H1 (cell line): Measurements from ENCODE around the gene PSMC3IP. TPM values are rescaled to one million over a fixed set of nuclear protein-coding genes. Genes with fewer than 3 reads are reported as not detected.

Source experiments
- HDAC2 ChIP-seq, 2 experiments: fragments of 300-600 bp in 1 of 2; sonication (generic) in 1 of 2; IDR thresholded peaks; 2 replicates each; pipeline ENCODE4 v1.6.1; 2011 to 2012; ENCODE audit warnings: low read depth in 2 of 2, low read length in 2 of 2, mild to moderate bottlenecking in 2 of 2, moderate library complexity in 2 of 2, borderline replicate concordance in 1 of 2, inconsistent platforms in 1 of 2
- MAFK ChIP-seq: IDR thresholded peaks from 2 replicates; pipeline ENCODE4 v1.6.1; 2012; ENCODE audit warnings: low read depth, mild to moderate bottlenecking, improper control_type of control experiment, low read length
- MAX ChIP-seq: IDR thresholded peaks from 2 replicates; pipeline ENCODE4 v1.6.1; 2012; ENCODE audit warnings: inconsistent platforms
- PHF8 ChIP-seq: fragments of 200-600 bp; sonication (generic); conservative IDR thresholded peaks from 2 replicates; pipeline ENCODE4 v1.7.1; 2012; ENCODE audit warnings: low read depth, mild to moderate bottlenecking, inconsistent platforms, low read length, moderate library complexity
- POLR2A ChIP-seq, 2 experiments: IDR thresholded peaks; 1 replicate in 1 of 2; 2 replicates in 1 of 2; pipeline ENCODE4 v1.6.1; 2011; ENCODE audit warnings: low read depth in 2 of 2, low read length in 2 of 2, mild to moderate bottlenecking in 2 of 2; ENCODE audit errors: control extremely low read depth in 1 of 2
- SIX5 ChIP-seq: IDR thresholded peaks from 2 replicates; pipeline ENCODE4 v1.6.1; 2011; ENCODE audit warnings: mild to moderate bottlenecking, low read depth, low read length
- TAF7 ChIP-seq: optimal IDR thresholded peaks from 2 replicates; pipeline ENCODE3; 2011; ENCODE audit warnings: low read depth, mild to moderate bottlenecking, inconsistent platforms, low read length, moderate library complexity, borderline replicate concordance
- YY1 ChIP-seq: IDR thresholded peaks from 2 replicates; pipeline ENCODE4 v1.6.1; 2011; ENCODE audit warnings: low read depth, mild to moderate bottlenecking, low read length
- polyA plus RNA-seq, 7 experiments: library from polyadenylated mRNA; depleted of rRNA in 3 of 7; stranded (reverse) in 5 of 7; unstranded in 2 of 7; fragments of >200 nt in 5 of 7; fragments of 200-250 nt in 2 of 7; gene quantifications; 1 replicate in 5 of 7; 2 replicates in 1 of 7; 4 replicates in 1 of 7; pipeline versions ENCODE4 v1.2.1 to v1.2.3, GENCODE V29; 2011 to 2013; ENCODE audit warnings: missing spikeins in 2 of 7, mixed read lengths in 2 of 7
- total RNA-seq: library from RNA; stranded (reverse); fragmentation: NEBNext Ultra II Directional; extraction: Animal tissue kit (Norgen Biotek cat#: 25700); gene quantifications from 2 replicates; pipeline ENCODE4 v1.2.1, GENCODE V29; 2021
- TF ChIP-seq, protein P1 (sequence below): fragments of 300-600 bp; sonication (generic); IDR thresholded peaks from 2 replicates; pipeline ENCODE4 v1.7.1; 2012; ENCODE audit warnings: low read length, moderate library complexity, mild to moderate bottlenecking, inconsistent platforms; ENCODE audit not compliant: insufficient replicate concordance

Gene PSMC3IP
- total and polyA plus RNA-seq, 2 of the 8 experiments (the other 6 are each of a cell fraction or from before 2014, with no cell fraction given) = 11.5 to 21.9 TPM

GRCh38 chr17:42536372-42537155 is 41.0 kb downstream of the PSMC3IP start (continued):
- TF ChIP-seq SIX5 (no peak), MAX (peak; percentile 63; the same call in 1 of the 2 replicates), TAF7 (no peak), MAFK (no peak), YY1 (no peak), PHF8 (no peak; the same call in 1 of the 2 replicates), HDAC2 (IDR thresholded peaks at IDR 0.05; ENCODE audit: borderline replicate concordance in 1 of 2, low read depth in 2 of 2, low read length in 2 of 2) (no peak), POLR2A (IDR thresholded peaks at IDR 0.05; ENCODE audit: control extremely low read depth in 1 of 2, low read depth in 2 of 2, low read length in 2 of 2) (peak in 1 of 2 experiments; percentile 61; a peak in 1 of 3 replicates)
- TF ChIP-seq, protein P1, sequence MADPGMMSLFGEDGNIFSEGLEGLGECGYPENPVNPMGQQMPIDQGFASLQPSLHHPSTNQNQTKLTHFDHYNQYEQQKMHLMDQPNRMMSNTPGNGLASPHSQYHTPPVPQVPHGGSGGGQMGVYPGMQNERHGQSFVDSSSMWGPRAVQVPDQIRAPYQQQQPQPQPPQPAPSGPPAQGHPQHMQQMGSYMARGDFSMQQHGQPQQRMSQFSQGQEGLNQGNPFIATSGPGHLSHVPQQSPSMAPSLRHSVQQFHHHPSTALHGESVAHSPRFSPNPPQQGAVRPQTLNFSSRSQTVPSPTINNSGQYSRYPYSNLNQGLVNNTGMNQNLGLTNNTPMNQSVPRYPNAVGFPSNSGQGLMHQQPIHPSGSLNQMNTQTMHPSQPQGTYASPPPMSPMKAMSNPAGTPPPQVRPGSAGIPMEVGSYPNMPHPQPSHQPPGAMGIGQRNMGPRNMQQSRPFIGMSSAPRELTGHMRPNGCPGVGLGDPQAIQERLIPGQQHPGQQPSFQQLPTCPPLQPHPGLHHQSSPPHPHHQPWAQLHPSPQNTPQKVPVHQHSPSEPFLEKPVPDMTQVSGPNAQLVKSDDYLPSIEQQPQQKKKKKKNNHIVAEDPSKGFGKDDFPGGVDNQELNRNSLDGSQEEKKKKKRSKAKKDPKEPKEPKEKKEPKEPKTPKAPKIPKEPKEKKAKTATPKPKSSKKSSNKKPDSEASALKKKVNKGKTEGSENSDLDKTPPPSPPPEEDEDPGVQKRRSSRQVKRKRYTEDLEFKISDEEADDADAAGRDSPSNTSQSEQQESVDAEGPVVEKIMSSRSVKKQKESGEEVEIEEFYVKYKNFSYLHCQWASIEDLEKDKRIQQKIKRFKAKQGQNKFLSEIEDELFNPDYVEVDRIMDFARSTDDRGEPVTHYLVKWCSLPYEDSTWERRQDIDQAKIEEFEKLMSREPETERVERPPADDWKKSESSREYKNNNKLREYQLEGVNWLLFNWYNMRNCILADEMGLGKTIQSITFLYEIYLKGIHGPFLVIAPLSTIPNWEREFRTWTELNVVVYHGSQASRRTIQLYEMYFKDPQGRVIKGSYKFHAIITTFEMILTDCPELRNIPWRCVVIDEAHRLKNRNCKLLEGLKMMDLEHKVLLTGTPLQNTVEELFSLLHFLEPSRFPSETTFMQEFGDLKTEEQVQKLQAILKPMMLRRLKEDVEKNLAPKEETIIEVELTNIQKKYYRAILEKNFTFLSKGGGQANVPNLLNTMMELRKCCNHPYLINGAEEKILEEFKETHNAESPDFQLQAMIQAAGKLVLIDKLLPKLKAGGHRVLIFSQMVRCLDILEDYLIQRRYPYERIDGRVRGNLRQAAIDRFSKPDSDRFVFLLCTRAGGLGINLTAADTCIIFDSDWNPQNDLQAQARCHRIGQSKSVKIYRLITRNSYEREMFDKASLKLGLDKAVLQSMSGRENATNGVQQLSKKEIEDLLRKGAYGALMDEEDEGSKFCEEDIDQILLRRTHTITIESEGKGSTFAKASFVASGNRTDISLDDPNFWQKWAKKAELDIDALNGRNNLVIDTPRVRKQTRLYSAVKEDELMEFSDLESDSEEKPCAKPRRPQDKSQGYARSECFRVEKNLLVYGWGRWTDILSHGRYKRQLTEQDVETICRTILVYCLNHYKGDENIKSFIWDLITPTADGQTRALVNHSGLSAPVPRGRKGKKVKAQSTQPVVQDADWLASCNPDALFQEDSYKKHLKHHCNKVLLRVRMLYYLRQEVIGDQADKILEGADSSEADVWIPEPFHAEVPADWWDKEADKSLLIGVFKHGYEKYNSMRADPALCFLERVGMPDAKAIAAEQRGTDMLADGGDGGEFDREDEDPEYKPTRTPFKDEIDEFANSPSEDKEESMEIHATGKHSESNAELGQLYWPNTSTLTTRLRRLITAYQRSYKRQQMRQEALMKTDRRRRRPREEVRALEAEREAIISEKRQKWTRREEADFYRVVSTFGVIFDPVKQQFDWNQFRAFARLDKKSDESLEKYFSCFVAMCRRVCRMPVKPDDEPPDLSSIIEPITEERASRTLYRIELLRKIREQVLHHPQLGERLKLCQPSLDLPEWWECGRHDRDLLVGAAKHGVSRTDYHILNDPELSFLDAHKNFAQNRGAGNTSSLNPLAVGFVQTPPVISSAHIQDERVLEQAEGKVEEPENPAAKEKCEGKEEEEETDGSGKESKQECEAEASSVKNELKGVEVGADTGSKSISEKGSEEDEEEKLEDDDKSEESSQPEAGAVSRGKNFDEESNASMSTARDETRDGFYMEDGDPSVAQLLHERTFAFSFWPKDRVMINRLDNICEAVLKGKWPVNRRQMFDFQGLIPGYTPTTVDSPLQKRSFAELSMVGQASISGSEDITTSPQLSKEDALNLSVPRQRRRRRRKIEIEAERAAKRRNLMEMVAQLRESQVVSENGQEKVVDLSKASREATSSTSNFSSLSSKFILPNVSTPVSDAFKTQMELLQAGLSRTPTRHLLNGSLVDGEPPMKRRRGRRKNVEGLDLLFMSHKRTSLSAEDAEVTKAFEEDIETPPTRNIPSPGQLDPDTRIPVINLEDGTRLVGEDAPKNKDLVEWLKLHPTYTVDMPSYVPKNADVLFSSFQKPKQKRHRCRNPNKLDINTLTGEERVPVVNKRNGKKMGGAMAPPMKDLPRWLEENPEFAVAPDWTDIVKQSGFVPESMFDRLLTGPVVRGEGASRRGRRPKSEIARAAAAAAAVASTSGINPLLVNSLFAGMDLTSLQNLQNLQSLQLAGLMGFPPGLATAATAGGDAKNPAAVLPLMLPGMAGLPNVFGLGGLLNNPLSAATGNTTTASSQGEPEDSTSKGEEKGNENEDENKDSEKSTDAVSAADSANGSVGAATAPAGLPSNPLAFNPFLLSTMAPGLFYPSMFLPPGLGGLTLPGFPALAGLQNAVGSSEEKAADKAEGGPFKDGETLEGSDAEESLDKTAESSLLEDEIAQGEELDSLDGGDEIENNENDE = no peak
